ENCODE data around the gene GULP1. TPM values are rescaled to one million over a fixed set of nuclear protein-coding genes. Genes with fewer than 3 reads are reported as not detected.

Gene GULP1
- total and polyA plus RNA-seq, 10 of the 15 experiments (the other 5 are each of a cell fraction or from before 2014, with no cell fraction given) = 0.02 to 1.3 (median 0.15) TPM; not detected in 5

GRCh38 chr2:188511346-188511745, 219.7 kb downstream of the GULP1 start:
- ChIA-PET RAD21 (ENCODE audit: unreplicated experiment) (interaction anchor here (1.7 kb wide), 1 partner anchor 1011 kb away, joined by 5 read pairs; no protein-coding TSS in a partner anchor), SMC1A (ENCODE audit: uncharacterized antibody, unreplicated experiment) (interaction anchor here (0.6 to 1.1 kb wide), 2 partner anchors 551 to 930 kb away, joined by 3 to 5 read pairs; no protein-coding TSS in a partner anchor), CTCF (interaction anchor here (0.7 to 2.6 kb wide), 7 partner anchors 43 to 1012 kb away, joined by 3 to 14 read pairs (median 4); no protein-coding TSS in a partner anchor), POLR2A (interaction anchor here (0.5 kb wide), 1 partner anchor 939 kb away, joined by 3 read pairs; no protein-coding TSS in a partner anchor)
- no peak overlapping the region for H3K27ac ChIP-seq (ENCODE audit: control insufficient read depth, insufficient read depth)
- no TSS peak for BruUV-seq (replicated peaks)
- in situ Hi-C loops (cut with MboI) = no loop called here
- 0% methylated on average over 2 of the region's 2 CpGs for WGBS (ENCODE audit: insufficient coverage, insufficient replicate concordance, low lambda C conversion rate, missing lambda C conversion rate)
- TF ChIP-seq CREB1 (IDR thresholded peaks at IDR 0.05; ENCODE audit: low read depth) (no peak), PAX8 (IDR thresholded peaks at IDR 0.05) (no peak), FOS (IDR thresholded peaks at IDR 0.05; ENCODE audit: borderline replicate concordance, extremely low read depth, insufficient read length) (no peak), WRNIP1 (IDR thresholded peaks at IDR 0.05; ENCODE audit: borderline replicate concordance, low read depth, low read length) (no peak), BRCA1 (IDR thresholded peaks at IDR 0.05; ENCODE audit: low read depth, low read length) (no peak), CBX5 (IDR thresholded peaks at IDR 0.05; ENCODE audit: low read depth) (no peak)
- H3K27me3 ChIP-seq (replicated peaks in 1 of 2; ENCODE audit: control insufficient read depth in 2 of 2, insufficient read depth in 2 of 2, low read length in 1 of 2) = no peaks in the 10 kb centered on the region
- intact Hi-C loops (cut with micrococcal nuclease; ENCODE audit: unreplicated experiment) = loop anchor here (5.0 kb wide), 2 partner anchors 1009 to 1649 kb away; no protein-coding TSS in a partner anchor
- no peak overlapping the region for H3K4me2 ChIP-seq (ENCODE audit: control insufficient read depth, insufficient read depth)
- FAIRE-seq (no peak), ATAC-seq (no peak), DNase-seq (ENCODE audit: low read depth, low spot score) (no peak)
- H3K36me3 ChIP-seq (ENCODE audit: control insufficient read depth in 2 of 2, insufficient read depth in 2 of 2, low read length in 1 of 2) = no peaks in the 10 kb centered on the region
- H3K9ac ChIP-seq (ENCODE audit: control insufficient read depth, insufficient read depth, low read length) = no peak overlapping the region
- H3K4me1 ChIP-seq (ENCODE audit: control insufficient read depth, insufficient read depth, low read length) = no peaks in the 10 kb centered on the region
- no peaks in the 10 kb centered on the region for H4K20me1 ChIP-seq (ENCODE audit: control insufficient read depth, insufficient read depth)
- H3K79me2 ChIP-seq (ENCODE audit: control insufficient read depth, insufficient read depth, low read length) = no peaks in the 10 kb centered on the region
- no peaks in the 10 kb centered on the region for H3K9me3 ChIP-seq (replicated peaks; ENCODE audit: control insufficient read depth, insufficient read depth, low read length)
- no peak overlapping the region for H2AFZ ChIP-seq (ENCODE audit: control insufficient read depth, low read depth, low read length)
- no peak overlapping the region for H3K4me3 ChIP-seq

- RAD21 ChIA-PET (ENCODE audit: unreplicated experiment) = interaction anchor here (1.7 kb wide), 1 partner anchor 1012 kb away, joined by 5 read pairs; no protein-coding TSS in a partner anchor
Measured at GRCh38 chr2:188512456-188512855, 220.8 kb downstream of the GULP1 start.

More at GRCh38 chr2:188512456-188512855, 220.8 kb downstream of the GULP1 start:
- H4K20me1 ChIP-seq (ENCODE audit: control insufficient read depth, insufficient read depth) = no peaks in the 10 kb centered on the region
- FAIRE-seq (no peak), DNase-seq (ENCODE audit: low read depth, low spot score) (no peak), ATAC-seq (peak; percentile 64)
- no peak overlapping the region for H3K27ac ChIP-seq (ENCODE audit: control insufficient read depth, insufficient read depth)
- no TSS peak for BruUV-seq (replicated peaks)
- no peaks in the 10 kb centered on the region for H3K27me3 ChIP-seq (replicated peaks in 1 of 2; ENCODE audit: control insufficient read depth in 2 of 2, insufficient read depth in 2 of 2, low read length in 1 of 2)
- ChIA-PET SMC1A (ENCODE audit: uncharacterized antibody, unreplicated experiment) (interaction anchor here (0.8 to 1.3 kb wide), 5 partner anchors 17 to 931 kb away, joined by 3 to 5 read pairs (median 3); no protein-coding TSS in a partner anchor), CTCF (interaction anchor here (0.6 to 2.6 kb wide), 8 partner anchors 10 to 1013 kb away, joined by 3 to 14 read pairs (median 4); no protein-coding TSS in a partner anchor), POLR2A (no interaction called here)
- no peak for TF ChIP-seq CBX3 (IDR thresholded peaks at IDR 0.05; ENCODE audit: borderline replicate concordance, low read depth)
- TF ChIP-seq RAD21 (IDR thresholded peaks at IDR 0.05; ENCODE audit: insufficient read depth, low read depth, low read length) = peak; percentile 67
- no peak for TF ChIP-seq ZBTB11 (CRISPR knock-in tag; IDR thresholded peaks at IDR 0.05)
- no peak for TF ChIP-seq ZZZ3 (IDR thresholded peaks at IDR 0.05; ENCODE audit: control insufficient read depth, insufficient read length, low read depth)
- TF ChIP-seq SMC3 (IDR thresholded peaks at IDR 0.05; ENCODE audit: borderline replicate concordance, low read length) = peak; percentile 36; the same call in 1 of the 2 replicates
- TF ChIP-seq CTCF (IDR thresholded peaks at IDR 0.05 in 2 of 3, conservative IDR thresholded peaks at IDR 0.05 in 1 of 3; ENCODE audit: control insufficient read depth in 2 of 3, extremely low read depth in 1 of 3, insufficient read depth in 1 of 3, low read depth in 3 of 3, low read length in 3 of 3) = peak; percentile 17 to 58 (median 24); a peak in 4 of 6 replicates
- H3K36me3 ChIP-seq (ENCODE audit: control insufficient read depth in 2 of 2, insufficient read depth in 2 of 2, low read length in 1 of 2) = no peaks in the 10 kb centered on the region
- no peak overlapping the region for H3K4me2 ChIP-seq (ENCODE audit: control insufficient read depth, insufficient read depth)
- no peak overlapping the region for H3K9ac ChIP-seq (ENCODE audit: control insufficient read depth, insufficient read depth, low read length)
- no peaks in the 10 kb centered on the region for H3K4me1 ChIP-seq (ENCODE audit: control insufficient read depth, insufficient read depth, low read length)
- intact Hi-C loops (cut with micrococcal nuclease; ENCODE audit: unreplicated experiment) (loop anchor here (2.0 to 5.0 kb wide), 3 partner anchors 932 to 1650 kb away; no protein-coding TSS in a partner anchor), in situ Hi-C loops (cut with MboI) (no loop called here)
- H3K79me2 ChIP-seq (ENCODE audit: control insufficient read depth, insufficient read depth, low read length) = no peaks in the 10 kb centered on the region
- 0% methylated on average over 2 of the region's 2 CpGs for WGBS (ENCODE audit: insufficient coverage, insufficient replicate concordance, low lambda C conversion rate, missing lambda C conversion rate)
- no peaks in the 10 kb centered on the region for H3K9me3 ChIP-seq (replicated peaks; ENCODE audit: control insufficient read depth, insufficient read depth, low read length)
- H2AFZ ChIP-seq (ENCODE audit: control insufficient read depth, low read depth, low read length) = no peak overlapping the region
- H3K4me3 ChIP-seq = no peak overlapping the region
